ENCODE data around the gene SMYD3. TPM values are rescaled to one million over a fixed set of nuclear protein-coding genes. Genes with fewer than 3 reads are reported as not detected.

The SMYD3 gene
- total RNA-seq, 4 donors from 2014 or later, result 15.6 to 21.1 (median 18.4) TPM

GRCh38 chr1:246396322-246396721, 110.8 kb downstream of the SMYD3 start:
- TF ChIP-seq CTCF (IDR thresholded peaks at IDR 0.05; ENCODE audit: low read depth), result no peak

GRCh38 chr1:246394121-246394520, 113.0 kb downstream of the SMYD3 start:
- no peak for TF ChIP-seq CTCF (IDR thresholded peaks at IDR 0.05; ENCODE audit: low read depth)

GRCh38 chr1:246390855-246391254, 116.2 kb downstream of the SMYD3 start:
- TF ChIP-seq CTCF (IDR thresholded peaks at IDR 0.05; ENCODE audit: low read depth), result no peak

GRCh38 chr1:246384616-246385015, 122.5 kb downstream of the SMYD3 start:
- TF ChIP-seq CTCF (IDR thresholded peaks at IDR 0.05; ENCODE audit: low read depth), result no peak

GRCh38 chr1:246383791-246384190, 123.3 kb downstream of the SMYD3 start:
- TF ChIP-seq CTCF (IDR thresholded peaks at IDR 0.05; ENCODE audit: low read depth), result no peak

- TF ChIP-seq CTCF (IDR thresholded peaks at IDR 0.05; ENCODE audit: low read depth), result no peak
Observed at GRCh38 chr1:246383239-246383589, 123.9 kb downstream of the SMYD3 start.

GRCh38 chr1:246382589-246383238, 124.4 kb downstream of the SMYD3 start:
- no peak for TF ChIP-seq CTCF (IDR thresholded peaks at IDR 0.05; ENCODE audit: low read depth)
